GM23248 (cell line): ENCODE results near the gene RNPS1. TPM values are rescaled to one million over a fixed set of nuclear protein-coding genes. Genes with fewer than 3 reads are reported as not detected.

Experiments used
- DNase-seq: peaks from one replicate; pipeline ENCODE4 v3.0.0-alpha.2; 2015
- H2AFZ ChIP-seq: fragments of 200-600 bp; sonication (generic); 2 replicates; pipeline ENCODE4 v1.6.1; 2016; ENCODE audit warnings: antibody characterized with exemption
- H3F3A ChIP-seq: fragments of 200-600 bp; sonication (generic); 2 replicates; pipeline ENCODE4 v1.6.1; 2016; ENCODE audit warnings: mild to moderate bottlenecking, antibody characterized with exemption, mixed run types; ENCODE audit not compliant: insufficient read depth
- H3K27ac ChIP-seq: fragments of 200-600 bp; sonication (generic); 2 replicates; pipeline ENCODE4 v1.5.1; 2016; ENCODE audit warnings: mild to moderate bottlenecking
- H3K27me3 ChIP-seq: fragments of 200-600 bp; sonication (generic); replicated peaks from 2 replicates; pipeline ENCODE4 v1.6.1; 2016; ENCODE audit warnings: mild to moderate bottlenecking; ENCODE audit not compliant: insufficient read depth
- H3K36me3 ChIP-seq: fragments of 200-600 bp; sonication (generic); 2 replicates; pipeline ENCODE4 v1.6.1; 2016; ENCODE audit warnings: low read depth, mild to moderate bottlenecking
- H3K4me1 ChIP-seq: fragments of 200-600 bp; sonication (generic); 2 replicates; pipeline ENCODE4 v1.6.1; 2016; ENCODE audit warnings: mild to moderate bottlenecking; ENCODE audit not compliant: insufficient read depth
- H3K4me2 ChIP-seq: fragments of 200-600 bp; sonication (generic); one replicate; pipeline ENCODE4 v1.6.1; 2016; ENCODE audit warnings: mild to moderate bottlenecking; ENCODE audit not compliant: unreplicated experiment
- H3K4me3 ChIP-seq: fragments of 200-600 bp; sonication (generic); 2 replicates; pipeline ENCODE4 v1.5.1; 2016; ENCODE audit warnings: mild to moderate bottlenecking
- H3K79me2 ChIP-seq: fragments of 200-600 bp; sonication (generic); 2 replicates; pipeline ENCODE4 v1.6.1; 2016; ENCODE audit warnings: mild to moderate bottlenecking; ENCODE audit not compliant: insufficient read depth
- H3K9ac ChIP-seq: fragments of 200-600 bp; sonication (generic); 2 replicates; pipeline ENCODE4 v1.6.1; 2016; ENCODE audit warnings: mild to moderate bottlenecking
- H3K9me2 ChIP-seq: fragments of 200-600 bp; sonication (generic); 2 replicates; pipeline ENCODE4 v1.6.1; 2016; ENCODE audit warnings: mixed run types, mild to moderate bottlenecking, moderate library complexity; ENCODE audit not compliant: insufficient read depth
- H3K9me3 ChIP-seq: fragments of 200-600 bp; sonication (generic); one replicate; pipeline ENCODE4 v1.6.1; 2017; ENCODE audit warnings: low read depth
- H4K20me1 ChIP-seq: fragments of 200-600 bp; sonication (generic); 2 replicates; pipeline ENCODE4 v1.6.0; 2016; ENCODE audit not compliant: insufficient read depth
- EZH2 ChIP-seq: fragments of 200-600 bp; sonication (generic); IDR thresholded peaks from 2 replicates; pipeline ENCODE4 v1.6.1; 2018; ENCODE audit warnings: antibody characterized with exemption, mild to moderate bottlenecking; ENCODE audit not compliant: insufficient read depth, poor library complexity, severe bottlenecking
- EZH2phosphoT487 ChIP-seq: fragments of 200-600 bp; sonication (generic); IDR thresholded peaks from 2 replicates; pipeline ENCODE4 v1.6.1; 2018; ENCODE audit warnings: antibody characterized with exemption, moderate library complexity, mild to moderate bottlenecking, low read depth; ENCODE audit not compliant: insufficient read depth
- WGBS, 2 experiments: methylation state at CpG; one replicate each; pipeline ENCODE4 v1.1.6; 2015 to 2017; ENCODE audit warnings: low lambda C conversion rate in 2 of 2, low coverage in 1 of 2; ENCODE audit errors: missing lambda C conversion rate in 2 of 2; 5-methylcytosine and 5-hydroxymethylcytosine counted together
- in situ Hi-C: fragments of 300-500 bp; cut with MboI; formaldehyde crosslinking; loops from 2 replicates; pipeline ENCODE4 v1.15.0; 2020
- polyA plus RNA-seq: library from polyadenylated mRNA; unstranded; fragments of >200 nt; fragmentation: Nextera tagmentation; extraction: Ambion mirVana; gene quantifications from 2 replicates; pipeline ENCODE4 v1.2.1, GENCODE V29; 2016
- total RNA-seq: library from RNA; depleted of rRNA; stranded (reverse); fragments of >200 nt; shearing (Covaris generic); gene quantifications from 2 replicates; pipeline ENCODE4 v1.2.3, GENCODE V29; 2014

RNPS1 gene
- total and polyA plus RNA-seq, 2 experiments from 2014 or later: 104 to 176 TPM

DNA sequence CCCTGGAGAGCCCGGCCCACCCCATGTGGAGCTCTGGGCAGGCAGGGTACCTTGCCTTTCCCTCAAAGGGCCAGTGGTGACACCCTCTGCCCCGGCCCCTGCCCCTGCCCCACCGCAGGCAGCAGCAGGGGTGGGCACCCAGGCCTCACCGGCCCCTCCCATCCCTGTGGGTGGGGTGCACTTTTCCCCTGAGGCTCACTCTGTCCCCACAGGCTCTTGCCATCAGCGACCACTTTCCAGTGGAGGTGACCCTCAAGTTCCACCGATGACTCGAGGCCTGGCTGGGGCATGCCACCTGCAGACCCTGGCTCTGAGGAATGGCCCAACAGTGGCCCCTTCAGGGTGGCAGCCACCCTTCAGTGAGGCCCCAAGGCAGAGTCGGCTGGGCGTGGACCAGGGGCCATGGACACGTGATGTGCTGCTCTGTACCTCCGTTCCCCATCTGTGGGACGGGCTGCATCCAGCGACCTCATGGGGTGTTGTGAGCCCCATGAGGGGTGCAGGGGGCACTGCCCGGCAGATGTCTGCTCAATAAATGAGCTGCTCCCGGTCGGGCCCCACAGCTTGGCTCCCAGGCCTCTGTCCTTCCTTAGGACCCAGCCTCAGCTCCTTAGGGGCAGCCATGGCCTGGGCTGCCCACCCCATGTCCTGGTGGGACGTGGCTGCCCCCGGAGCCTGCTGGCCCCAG is 29.6 kb downstream of the RNPS1 start:
- WGBS, 2 experiments: 82 to 84% methylated on average over 14 to 15 of the region's 18 CpGs
- Histone ChIP-seq H3K4me3 (no peak overlapping the region), H3F3A (no peaks in the 10 kb centered on the region), H3K27me3 (no peaks in the 10 kb centered on the region), H3K27ac (no peak overlapping the region), H4K20me1 (no peaks in the 10 kb centered on the region), H3K4me1 (no peaks in the 10 kb centered on the region), H3K4me2 (no peak overlapping the region), H2AFZ (no peak overlapping the region), H3K79me2 (no peaks in the 10 kb centered on the region), H3K9me2 (no peaks in the 10 kb centered on the region), H3K36me3 (peaks cover 6% of the 10 kb centered on the region; the same call in 1 of the 2 replicates), H3K9me3 (no peaks in the 10 kb centered on the region), H3K9ac (no peak overlapping the region)
- no peak for DNase-seq
- no peak for TF ChIP-seq EZH2
- no peak for TF ChIP-seq EZH2phosphoT487
- in situ Hi-C loops: no loop called here

DNA sequence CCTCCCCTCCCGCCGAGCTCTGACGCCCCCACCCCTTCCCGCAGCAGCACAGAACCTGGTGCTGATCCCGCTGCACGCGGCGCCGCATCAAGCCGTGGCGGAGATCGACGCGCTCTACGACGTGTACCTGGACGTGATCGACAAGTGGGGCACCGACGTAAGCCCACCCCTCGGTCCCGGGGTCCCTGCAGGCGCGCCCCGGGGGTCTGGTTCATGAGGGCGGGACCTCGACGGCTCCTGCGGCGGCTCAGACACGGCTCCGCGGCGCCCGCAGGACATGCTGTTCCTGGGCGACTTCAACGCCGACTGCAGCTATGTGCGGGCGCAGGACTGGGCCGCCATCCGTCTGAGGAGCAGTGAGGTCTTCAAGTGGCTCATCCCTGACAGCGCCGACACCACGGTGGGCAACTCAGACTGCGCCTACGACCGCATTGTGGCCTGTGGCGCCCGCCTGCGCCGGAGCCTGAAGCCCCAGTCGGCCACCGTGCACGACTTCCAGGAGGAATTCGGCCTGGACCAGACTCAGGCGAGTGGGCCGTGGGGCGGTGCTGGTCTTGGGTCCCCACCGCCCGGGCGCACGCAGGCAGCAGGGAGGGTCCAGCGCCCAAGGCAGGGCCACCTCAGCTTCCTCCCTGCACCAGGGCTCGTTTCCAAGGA is 30.3 kb downstream of the RNPS1 start:
- WGBS, 2 experiments: 68 to 80% methylated on average over 37 to 57 of the region's 65 CpGs
- Histone ChIP-seq H3K36me3 (peaks cover 5% of the 10 kb centered on the region; the same call in 1 of the 2 replicates), H3K27me3 (no peaks in the 10 kb centered on the region), H3F3A (no peaks in the 10 kb centered on the region), H3K9me3 (no peaks in the 10 kb centered on the region), H3K9me2 (no peaks in the 10 kb centered on the region), H3K9ac (no peak overlapping the region), H2AFZ (no peak overlapping the region), H3K4me3 (no peak overlapping the region), H3K79me2 (no peaks in the 10 kb centered on the region), H3K27ac (no peak overlapping the region), H4K20me1 (no peaks in the 10 kb centered on the region), H3K4me1 (no peaks in the 10 kb centered on the region), H3K4me2 (no peak overlapping the region)
- TF ChIP-seq EZH2phosphoT487 (no peak), EZH2 (no peak)
- in situ Hi-C loops: no loop called here
- DNase-seq: no peak

DNA sequence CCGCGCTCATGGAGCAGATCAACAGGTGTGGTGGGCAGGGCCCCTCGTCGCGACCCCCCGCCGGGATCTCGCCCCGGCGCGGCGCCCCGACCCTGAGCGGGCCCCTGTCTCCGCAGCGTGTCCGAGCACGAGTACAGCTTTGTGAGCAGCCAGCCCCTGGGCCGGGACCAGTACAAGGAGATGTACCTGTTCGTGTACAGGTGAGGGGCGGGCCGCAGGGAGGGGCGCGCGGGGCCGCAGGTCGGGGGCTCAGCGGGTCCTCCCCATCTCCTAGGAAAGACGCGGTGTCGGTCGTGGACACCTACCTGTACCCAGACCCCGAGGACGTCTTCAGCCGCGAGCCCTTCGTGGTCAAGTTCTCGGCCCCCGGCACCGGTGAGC is 30.8 kb downstream of the RNPS1 start:
- Histone ChIP-seq H4K20me1 (no peaks in the 10 kb centered on the region), H3K79me2 (no peaks in the 10 kb centered on the region), H3K4me3 (peak overlapping the region; percentile 53), H2AFZ (no peak overlapping the region), H3K9me2 (no peaks in the 10 kb centered on the region), H3K27ac (no peak overlapping the region), H3F3A (no peaks in the 10 kb centered on the region), H3K9me3 (no peaks in the 10 kb centered on the region), H3K4me1 (no peaks in the 10 kb centered on the region), H3K27me3 (no peaks in the 10 kb centered on the region), H3K9ac (peak overlapping the region; percentile 9; the same call in 1 of the 2 replicates), H3K36me3 (peaks cover under 1% of the 10 kb centered on the region; the same call in 1 of the 2 replicates), H3K4me2 (peak overlapping the region; percentile 53)
- WGBS, 2 experiments: 5 to 10% methylated on average over 22 to 38 of the region's 40 CpGs
- in situ Hi-C loops: no loop called here
- no peak for DNase-seq
- no peak for TF ChIP-seq EZH2phosphoT487
- no peak for TF ChIP-seq EZH2

DNA sequence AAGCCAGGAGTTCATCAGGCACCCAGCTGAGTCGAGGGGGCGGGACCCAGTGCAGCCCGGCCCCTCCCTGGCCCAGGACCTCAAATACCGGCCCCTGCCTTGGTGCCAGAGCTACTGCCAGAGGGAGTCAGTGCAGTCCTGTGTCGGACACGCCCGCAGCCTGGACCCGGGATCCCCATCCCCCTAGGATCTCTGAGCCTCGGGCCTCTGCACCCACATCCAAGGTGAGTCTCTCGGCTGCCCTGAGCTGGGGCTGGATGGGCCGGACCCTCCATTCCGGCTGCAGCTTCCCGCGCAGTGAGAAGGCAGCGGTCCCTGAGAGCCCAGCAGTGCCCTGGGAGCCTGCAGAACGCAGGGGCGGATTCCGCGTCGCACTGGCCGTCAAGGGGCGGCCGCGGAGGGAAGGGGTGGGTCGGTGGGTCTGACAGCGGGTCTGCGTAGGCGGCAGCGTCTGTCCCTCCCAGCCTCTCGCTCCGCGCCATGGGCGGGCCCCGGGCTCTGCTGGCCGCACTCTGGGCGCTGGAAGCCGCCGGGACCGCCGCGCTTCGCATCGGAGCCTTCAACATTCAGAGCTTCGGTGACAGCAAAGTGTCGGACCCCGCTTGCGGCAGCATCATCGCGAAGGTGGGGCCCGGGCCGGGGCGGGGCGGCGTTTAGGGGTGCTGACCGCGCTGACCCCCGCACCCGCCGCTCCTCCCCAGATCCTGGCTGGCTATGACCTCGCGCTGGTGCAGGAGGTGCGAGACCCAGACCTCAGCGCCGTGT is 31.4 kb downstream of the RNPS1 start, which contains the start of gene DNASE1L2:
Gene DNASE1L2, plus strand, starts transcription at position 108 of the 765 bp plus-strand sequence. Its CDS starts 373 bp downstream, at position 481.
- in situ Hi-C loops: no loop called here
- no peaks in the 10 kb centered on the region for H3K9me3 ChIP-seq
- peak within 1 kb of the TSS; percentile 9 for H3K9ac ChIP-seq
- H4K20me1 ChIP-seq: no peaks in the 10 kb centered on the region
- TF ChIP-seq EZH2 (no peak), EZH2phosphoT487 (no peak)
- H3K27ac ChIP-seq: no peak within 1 kb of the TSS
- peak within 1 kb of the TSS; percentile 53 for H3K4me3 ChIP-seq
- 3 to 4% methylated on average over 40 to 48 of the region's 64 CpGs for WGBS, 2 experiments
- H3K4me2 ChIP-seq: peak within 1 kb of the TSS; percentile 53
- no peaks in the 10 kb centered on the region for H3K36me3 ChIP-seq
- DNase-seq: peak; percentile 76
- H3F3A ChIP-seq: no peaks in the 10 kb centered on the region
- no peaks in the 10 kb centered on the region for H3K4me1 ChIP-seq
- no peaks in the 10 kb centered on the region for H3K79me2 ChIP-seq
- no peaks in the 10 kb centered on the region for H3K27me3 ChIP-seq
- H2AFZ ChIP-seq: no peak within 1 kb of the TSS
- no peaks in the 10 kb centered on the region for H3K9me2 ChIP-seq
